ENCODE data around the gene TMEM203. TPM values are rescaled to one million over a fixed set of nuclear protein-coding genes. Genes with fewer than 3 reads are reported as not detected.

The TMEM203 gene
- total RNA-seq, 4 donors from 2014 or later: 28.8 to 45.8 (median 34.8) TPM

DNA sequence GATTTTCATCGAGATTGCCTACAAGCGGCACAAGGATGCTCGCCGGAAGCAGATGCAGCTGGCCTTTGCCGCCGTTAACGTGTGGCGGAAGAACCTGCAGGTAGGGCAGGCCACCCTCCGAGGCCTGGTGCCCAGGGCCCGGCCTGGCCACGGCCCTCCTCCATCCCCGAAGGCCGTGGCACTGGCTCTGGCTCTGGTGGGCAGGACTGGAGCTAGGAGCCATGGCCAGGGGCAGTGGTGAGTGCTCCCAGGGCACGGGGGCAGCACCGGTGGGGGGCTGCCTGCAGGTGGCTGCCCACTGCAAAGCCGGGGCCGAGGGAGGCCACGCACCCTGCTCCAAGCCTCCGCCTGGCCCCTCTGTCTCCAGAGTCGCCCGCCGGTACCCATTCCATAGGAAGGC lies 41.6 kb downstream of the TMEM203 start:
- no peaks in the 10 kb centered on the region for H3K9me3 ChIP-seq
- intact Hi-C loops (cut with DNase I): no loop called here
- peaks cover 0 to 100% (median 96%) of the 10 kb centered on the region in 4 donors for H3K27me3 ChIP-seq
- peaks cover 32 to 51% (median 42%) of the 10 kb centered on the region in 4 donors for H3K4me1 ChIP-seq
- TF ChIP-seq, protein P1, sequence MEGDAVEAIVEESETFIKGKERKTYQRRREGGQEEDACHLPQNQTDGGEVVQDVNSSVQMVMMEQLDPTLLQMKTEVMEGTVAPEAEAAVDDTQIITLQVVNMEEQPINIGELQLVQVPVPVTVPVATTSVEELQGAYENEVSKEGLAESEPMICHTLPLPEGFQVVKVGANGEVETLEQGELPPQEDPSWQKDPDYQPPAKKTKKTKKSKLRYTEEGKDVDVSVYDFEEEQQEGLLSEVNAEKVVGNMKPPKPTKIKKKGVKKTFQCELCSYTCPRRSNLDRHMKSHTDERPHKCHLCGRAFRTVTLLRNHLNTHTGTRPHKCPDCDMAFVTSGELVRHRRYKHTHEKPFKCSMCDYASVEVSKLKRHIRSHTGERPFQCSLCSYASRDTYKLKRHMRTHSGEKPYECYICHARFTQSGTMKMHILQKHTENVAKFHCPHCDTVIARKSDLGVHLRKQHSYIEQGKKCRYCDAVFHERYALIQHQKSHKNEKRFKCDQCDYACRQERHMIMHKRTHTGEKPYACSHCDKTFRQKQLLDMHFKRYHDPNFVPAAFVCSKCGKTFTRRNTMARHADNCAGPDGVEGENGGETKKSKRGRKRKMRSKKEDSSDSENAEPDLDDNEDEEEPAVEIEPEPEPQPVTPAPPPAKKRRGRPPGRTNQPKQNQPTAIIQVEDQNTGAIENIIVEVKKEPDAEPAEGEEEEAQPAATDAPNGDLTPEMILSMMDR (IDR thresholded peaks at IDR 0.05): no peak
- TF ChIP-seq POLR2A (IDR thresholded peaks at IDR 0.05; ENCODE audit: low read depth) (no peak), POLR2AphosphoS5 (IDR thresholded peaks at IDR 0.05) (no peak), EP300 (IDR thresholded peaks at IDR 0.05) (no peak)
- H3K27ac ChIP-seq (replicated peaks in 1 of 4): no peak overlapping the region
- no peaks in the 10 kb centered on the region for H3K36me3 ChIP-seq
- no CpG with 5 or more reads among the region's 22 CpGs for WGBS
- DNase-seq (ENCODE audit: extremely low spot score): no peak
- peak overlapping the region in 1 of 4 donors; percentile 28 for H3K4me3 ChIP-seq

DNA sequence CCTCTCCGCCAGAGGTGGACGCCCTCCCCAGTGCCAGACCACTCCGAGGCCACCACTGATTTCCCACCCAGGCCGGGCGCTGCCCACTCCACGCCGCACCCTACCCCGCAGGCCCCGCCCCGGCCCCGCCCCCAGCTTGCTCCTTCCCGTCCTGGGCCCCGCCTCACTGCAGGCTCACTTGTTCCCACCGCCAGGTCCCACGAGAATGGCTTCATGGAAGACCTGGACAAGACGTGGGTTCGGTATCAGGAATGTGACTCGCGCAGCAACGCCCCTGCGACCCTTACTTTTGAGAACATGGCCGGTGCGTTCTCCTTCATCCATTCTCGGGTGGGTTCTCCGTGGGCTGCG lies 42.1 kb downstream of the TMEM203 start:
- DNase-seq (ENCODE audit: extremely low spot score): no peak
- H3K36me3 ChIP-seq: no peaks in the 10 kb centered on the region
- H3K27me3 ChIP-seq: peaks cover 0 to 100% (median 95%) of the 10 kb centered on the region in 4 donors
- no peaks in the 10 kb centered on the region for H3K9me3 ChIP-seq
- peak overlapping the region; percentile 28 to 38 (median 30) for H3K4me3 ChIP-seq
- no peak overlapping the region for H3K27ac ChIP-seq (replicated peaks in 1 of 4)
- intact Hi-C loops (cut with DNase I): no loop called here
- TF ChIP-seq, protein P1 (IDR thresholded peaks at IDR 0.05): no peak
- TF ChIP-seq POLR2A (IDR thresholded peaks at IDR 0.05; ENCODE audit: low read depth): no peak
- TF ChIP-seq EP300 (IDR thresholded peaks at IDR 0.05): no peak
- no peak for TF ChIP-seq POLR2AphosphoS5 (IDR thresholded peaks at IDR 0.05)
- peaks cover 27 to 46% (median 38%) of the 10 kb centered on the region in 4 donors for H3K4me1 ChIP-seq
- WGBS: 27% methylated on average over 13 of the region's 26 CpGs

DNA sequence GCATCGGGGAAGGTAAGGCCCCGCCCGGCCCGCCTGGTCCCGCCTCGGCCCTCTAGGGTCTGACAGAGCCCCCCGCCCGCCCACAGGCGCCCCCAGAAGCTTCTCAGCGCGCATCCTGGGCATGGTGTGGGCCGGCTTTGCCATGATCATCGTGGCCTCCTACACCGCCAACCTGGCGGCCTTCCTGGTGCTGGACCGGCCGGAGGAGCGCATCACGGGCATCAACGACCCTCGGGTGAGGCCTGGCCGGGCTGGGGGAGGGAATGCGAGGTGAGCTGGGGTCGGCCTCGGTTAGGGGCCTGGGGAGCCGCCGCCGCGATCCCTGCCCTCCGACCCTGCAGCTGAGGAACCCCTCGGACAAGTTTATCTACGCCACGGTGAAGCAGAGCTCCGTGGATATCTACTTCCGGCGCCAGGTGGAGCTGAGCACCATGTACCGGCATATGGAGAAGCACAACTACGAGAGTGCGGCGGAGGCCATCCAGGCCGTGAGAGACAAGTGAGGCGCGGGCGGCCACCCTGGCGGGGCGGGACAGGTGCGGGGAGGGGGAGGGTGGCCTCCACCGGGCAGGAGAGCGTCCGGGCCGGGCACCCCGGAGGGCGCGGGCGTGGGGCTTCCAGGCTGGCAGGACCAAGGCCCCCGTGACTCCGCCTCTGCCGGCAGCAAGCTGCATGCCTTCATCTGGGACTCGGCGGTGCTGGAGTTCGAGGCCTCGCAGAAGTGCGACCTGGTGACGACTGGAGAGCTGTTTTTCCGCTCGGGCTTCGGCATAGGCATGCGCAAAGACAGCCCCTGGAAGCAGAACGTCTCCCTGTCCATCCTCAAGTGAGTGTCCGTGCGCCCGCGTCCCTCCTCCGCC lies 42.7 kb downstream of the TMEM203 start:
- no peaks in the 10 kb centered on the region for H3K9me3 ChIP-seq
- no peaks in the 10 kb centered on the region for H3K36me3 ChIP-seq
- intact Hi-C loops (cut with DNase I): no loop called here
- peak overlapping the region; percentile 28 to 38 (median 30) for H3K4me3 ChIP-seq
- TF ChIP-seq POLR2A (IDR thresholded peaks at IDR 0.05; ENCODE audit: low read depth): no peak
- TF ChIP-seq EP300 (IDR thresholded peaks at IDR 0.05): no peak
- TF ChIP-seq, protein P1 (IDR thresholded peaks at IDR 0.05): peak in 1 of 3 experiments; percentile 16
- H3K27me3 ChIP-seq: peaks cover 0 to 100% (median 95%) of the 10 kb centered on the region in 4 donors
- H3K4me1 ChIP-seq: peaks cover 21 to 40% (median 32%) of the 10 kb centered on the region in 4 donors
- DNase-seq (ENCODE audit: extremely low spot score): no peak
- no peak overlapping the region for H3K27ac ChIP-seq (replicated peaks in 1 of 4)
- no CpG with 5 or more reads among the region's 74 CpGs for WGBS

DNA sequence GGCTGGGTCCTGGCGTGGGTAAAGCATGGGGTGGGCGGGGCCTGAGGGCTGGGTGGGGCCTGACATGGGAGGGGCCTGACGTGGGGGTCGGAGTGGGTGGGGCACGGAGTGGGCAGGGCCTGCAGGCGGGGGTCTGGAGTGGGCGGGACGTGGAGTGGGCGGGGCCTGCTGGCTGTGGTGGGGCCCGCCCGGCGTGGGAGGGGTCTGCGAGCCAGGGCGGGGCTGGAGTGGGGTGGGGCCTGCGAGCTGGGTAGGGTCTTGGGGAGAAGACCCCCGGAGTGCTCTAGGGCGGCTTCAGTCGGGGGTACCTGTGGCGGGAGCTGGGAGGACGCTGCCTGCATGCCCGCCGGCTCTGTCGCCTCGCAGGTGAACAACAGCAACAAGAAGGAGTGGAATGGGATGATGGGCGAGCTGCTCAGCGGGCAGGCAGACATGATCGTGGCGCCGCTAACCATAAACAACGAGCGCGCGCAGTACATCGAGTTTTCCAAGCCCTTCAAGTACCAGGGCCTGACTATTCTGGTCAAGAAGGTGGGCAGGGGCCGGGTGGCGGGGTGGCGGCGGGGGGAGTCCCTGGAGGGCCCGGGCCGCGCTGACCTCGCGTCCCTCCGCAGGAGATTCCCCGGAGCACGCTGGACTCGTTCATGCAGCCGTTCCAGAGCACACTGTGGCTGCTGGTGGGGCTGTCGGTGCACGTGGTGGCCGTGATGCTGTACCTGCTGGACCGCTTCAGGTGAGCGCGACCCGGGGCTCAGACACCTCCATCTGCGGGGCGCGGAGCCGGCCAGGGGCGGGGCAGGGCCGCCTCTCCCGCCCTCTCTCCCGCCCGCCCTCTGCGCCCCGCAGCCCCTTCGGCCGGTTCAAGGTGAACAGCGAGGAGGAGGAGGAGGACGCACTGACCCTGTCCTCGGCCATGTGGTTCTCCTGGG lies 43.6 kb downstream of the TMEM203 start:
- TF ChIP-seq EP300 (IDR thresholded peaks at IDR 0.05): no peak
- TF ChIP-seq POLR2A (IDR thresholded peaks at IDR 0.05; ENCODE audit: low read depth): no peak
- no peak for TF ChIP-seq POLR2AphosphoS5 (IDR thresholded peaks at IDR 0.05)
- TF ChIP-seq, protein P1 (IDR thresholded peaks at IDR 0.05): no peak
- DNase-seq (ENCODE audit: extremely low spot score): no peak
- intact Hi-C loops (cut with DNase I): no loop called here
- Histone ChIP-seq H3K36me3 (no peaks in the 10 kb centered on the region), H3K27me3 (peaks cover 0 to 100% (median 95%) of the 10 kb centered on the region in 4 donors), H3K9me3 (no peaks in the 10 kb centered on the region), H3K27ac (replicated peaks in 1 of 4) (no peak overlapping the region), H3K4me3 (no peak overlapping the region), H3K4me1 (peaks cover 16 to 38% (median 29%) of the 10 kb centered on the region in 4 donors)
- WGBS: 9% methylated on average over 7 of the region's 71 CpGs

All from esophagus muscularis mucosa (tissue), 4 donors.